Skeletal muscle cell (primary cell): ENCODE data around the gene CTAG1A.
"Not testable (repeated sequence)": the region's sequence is repeated elsewhere in the genome, so short reads cannot be mapped to it uniquely, and the experiment has no call there.

Experiments
- DNase-seq: peaks from one replicate; pipeline ENCODE4 v3.0.0-alpha.2; 2010; ENCODE audit warnings: low read depth
- H3K4me3 ChIP-seq: 2 replicates; pipeline ENCODE4 v1.5.1; 2011; ENCODE audit warnings: low read depth, mild to moderate bottlenecking, control low read depth, low read length, moderate library complexity

CTAG1A gene

DNA sequence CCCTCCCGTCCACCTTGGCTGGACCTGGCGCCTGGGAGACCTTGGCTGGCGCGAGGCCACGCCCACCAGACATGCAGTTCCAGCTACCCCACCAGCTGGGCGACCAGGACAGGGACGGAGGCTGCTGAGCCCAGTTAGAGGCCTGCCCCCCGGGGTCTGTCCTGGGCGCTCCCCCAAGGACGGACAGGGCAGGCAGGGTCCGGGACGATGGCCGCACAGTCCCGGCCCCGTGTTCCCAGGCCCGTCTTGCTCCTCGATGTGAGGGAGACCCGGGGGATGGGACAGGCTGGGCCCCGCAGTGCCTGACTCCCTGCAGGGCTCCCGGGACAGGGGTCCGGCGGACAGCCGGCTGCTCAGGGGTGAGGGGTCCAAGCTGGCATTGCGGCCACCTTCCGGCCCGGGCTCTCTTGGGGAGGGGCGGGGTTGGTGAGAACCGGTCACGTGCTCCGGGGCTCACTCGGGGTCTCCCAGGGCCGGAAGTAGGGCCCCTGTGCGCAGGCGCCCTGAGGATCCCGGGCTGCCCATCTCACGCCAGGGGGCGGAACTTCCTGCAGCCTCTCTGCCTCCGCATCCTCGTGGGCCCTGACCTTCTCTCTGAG, at the start of gene CTAG1A:
Gene CTAG1A (plus strand): TSS at position 549 of the 599 bp plus-strand sequence. CDS start 74 bp downstream, outside the sequence.
- not testable (repeated sequence) for H3K4me3 ChIP-seq, DNase-seq

DNA sequence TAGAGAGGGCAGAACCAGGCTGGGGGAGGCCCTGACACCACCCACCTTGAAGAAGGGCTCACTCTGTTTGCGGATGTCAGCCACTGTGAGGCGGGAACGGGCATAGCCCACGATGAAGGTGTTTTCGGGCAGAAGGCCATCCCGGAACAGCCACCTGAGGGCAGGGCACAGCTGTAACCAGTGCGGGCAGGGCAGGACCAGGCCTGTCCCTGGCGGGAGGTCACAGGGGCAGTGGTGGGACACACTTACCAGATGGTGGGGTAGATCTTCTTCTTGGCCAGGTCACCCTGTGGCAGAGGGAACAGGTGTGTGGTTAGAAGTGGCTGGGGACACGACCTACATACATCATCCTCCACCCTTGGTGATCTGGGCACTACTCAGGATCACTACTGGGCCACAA, 49.0 kb upstream of the CTAG1A start:
- DNase-seq, result no peak
- no peak overlapping the region for H3K4me3 ChIP-seq

DNA sequence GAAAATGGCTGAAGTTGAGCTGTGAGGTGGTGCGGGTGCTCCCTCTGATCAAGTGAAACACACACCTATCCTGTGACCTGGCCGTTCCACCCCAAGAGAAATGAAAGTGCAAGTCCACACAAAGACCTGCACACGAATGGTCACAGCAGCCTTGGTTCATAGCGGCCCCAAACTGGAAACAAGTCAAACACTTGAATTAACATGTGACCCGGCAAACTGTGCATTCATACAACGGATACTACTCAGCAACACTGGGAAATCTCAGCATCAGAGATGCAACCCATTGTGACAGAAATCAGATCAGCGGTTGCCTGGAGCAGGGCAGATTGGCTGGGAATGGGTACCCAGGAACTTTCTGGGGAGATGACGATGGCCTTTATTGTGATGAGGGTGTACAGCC, 45.9 kb upstream of the CTAG1A start:
- DNase-seq, result no peak

DNA sequence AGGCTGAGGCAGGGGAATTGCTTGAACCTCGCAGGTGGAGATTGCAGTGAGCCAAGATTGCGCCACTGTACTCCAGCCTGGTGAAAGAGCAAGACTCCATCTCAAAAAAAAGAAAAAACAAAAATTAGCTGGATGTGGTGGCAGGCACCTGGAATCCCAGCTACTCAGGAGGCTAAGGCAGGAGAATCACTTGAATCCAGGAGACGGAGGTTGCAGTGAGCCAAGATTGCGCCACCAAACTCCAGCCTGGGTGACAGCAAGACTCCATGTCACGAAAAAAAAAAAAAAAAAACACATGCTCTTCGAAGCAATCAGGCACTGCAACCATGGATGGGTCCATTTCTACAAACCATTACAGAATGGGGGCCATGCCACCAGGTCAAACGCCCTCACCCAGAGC, 44.6 kb upstream of the CTAG1A start:
- not testable (repeated sequence) for H3K4me3 ChIP-seq, DNase-seq

More for the DNA sequence above, 45.9 kb upstream of the CTAG1A start:
- no peak overlapping the region for H3K4me3 ChIP-seq

- no peak overlapping the region for H3K4me3 ChIP-seq
- no peak for DNase-seq
These were observed 43.9 kb upstream of the CTAG1A start for GRCh38 chrX:154540897-154541535.

- no peak for DNase-seq
- no peak overlapping the region for H3K4me3 ChIP-seq
These were observed 43.4 kb upstream of the CTAG1A start for GRCh38 chrX:154541589-154541895.

DNA sequence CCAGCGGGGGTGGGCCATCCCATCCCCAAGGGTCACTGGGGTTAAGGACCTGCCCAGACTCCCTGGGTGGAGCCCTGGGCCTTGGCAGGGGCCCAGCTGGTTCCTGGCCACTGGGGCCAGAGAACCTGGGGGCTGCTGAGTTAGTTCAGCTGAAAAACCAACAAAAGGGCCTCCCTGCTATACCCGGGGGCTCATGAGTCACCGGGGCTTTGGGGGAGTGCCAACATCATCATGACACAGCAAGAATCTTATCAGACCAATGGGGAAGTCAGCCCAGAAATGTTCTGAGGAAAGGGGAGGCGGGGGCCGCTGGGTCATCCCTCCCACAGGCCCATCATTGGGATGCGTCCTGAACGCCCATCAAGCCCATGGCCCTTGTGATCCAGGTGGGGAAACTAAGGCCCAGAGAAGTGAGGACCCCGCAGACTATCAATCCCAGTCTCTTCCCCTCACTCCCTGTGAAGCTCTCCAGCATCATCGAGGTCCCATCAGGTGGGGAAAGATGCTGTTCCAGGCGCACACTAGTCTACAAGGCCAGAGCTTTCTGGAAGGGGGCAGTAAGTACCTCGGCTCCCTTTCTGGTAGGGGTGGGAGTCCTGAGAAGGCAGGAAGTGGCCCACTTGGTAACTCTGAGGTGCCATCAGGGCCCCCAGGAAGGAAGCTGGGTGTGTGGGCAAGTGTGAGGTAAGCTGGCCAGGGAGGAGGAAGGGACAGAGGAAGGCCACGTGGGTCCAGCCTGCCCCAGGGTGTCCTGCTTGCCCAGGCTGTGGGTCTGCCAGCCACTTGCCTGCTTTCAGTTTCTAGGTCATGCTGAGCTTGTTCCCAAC, 42.8 kb upstream of the CTAG1A start:
- DNase-seq, result peak; percentile 82
- no peak overlapping the region for H3K4me3 ChIP-seq

DNA sequence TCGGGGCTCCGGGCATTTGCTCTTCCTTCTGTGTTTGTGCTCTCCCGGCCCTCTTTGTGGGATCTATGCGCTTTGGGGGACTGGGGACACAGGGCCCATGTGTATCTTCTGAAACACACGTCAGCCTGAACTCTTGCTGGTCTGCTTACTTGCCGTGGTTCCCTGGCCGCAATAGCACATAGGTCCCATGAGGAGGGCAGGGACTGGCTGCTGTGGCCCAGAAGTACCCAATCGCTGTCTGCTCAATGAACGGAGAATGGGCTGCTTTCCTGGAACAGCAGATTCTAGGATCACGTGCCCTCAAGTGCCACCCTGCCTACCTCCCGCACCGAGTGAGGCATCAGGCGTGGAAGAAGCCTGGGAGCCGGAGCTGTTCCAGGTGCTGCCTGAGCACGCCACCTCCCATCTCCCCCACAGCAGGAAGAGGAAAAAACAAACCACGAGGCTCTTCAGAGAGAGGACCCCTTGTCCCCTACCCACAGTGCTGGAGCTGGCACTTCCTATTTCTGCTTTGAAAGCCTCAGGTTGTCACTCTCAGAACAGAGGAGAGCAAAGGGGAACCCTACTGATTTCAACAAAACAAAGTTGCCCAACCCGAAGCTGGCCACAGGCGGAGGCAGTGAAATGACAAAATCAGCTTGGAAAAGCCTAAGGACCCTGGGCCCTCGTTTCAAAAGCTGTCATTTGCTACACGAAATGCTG, 42.1 kb upstream of the CTAG1A start:
- no peak for DNase-seq
- H3K4me3 ChIP-seq, result no peak overlapping the region

GRCh38 chrX:154545673-154546274, 39.2 kb upstream of the CTAG1A start:
- H3K4me3 ChIP-seq, result peak overlapping the region; percentile 72
- no peak for DNase-seq

DNA sequence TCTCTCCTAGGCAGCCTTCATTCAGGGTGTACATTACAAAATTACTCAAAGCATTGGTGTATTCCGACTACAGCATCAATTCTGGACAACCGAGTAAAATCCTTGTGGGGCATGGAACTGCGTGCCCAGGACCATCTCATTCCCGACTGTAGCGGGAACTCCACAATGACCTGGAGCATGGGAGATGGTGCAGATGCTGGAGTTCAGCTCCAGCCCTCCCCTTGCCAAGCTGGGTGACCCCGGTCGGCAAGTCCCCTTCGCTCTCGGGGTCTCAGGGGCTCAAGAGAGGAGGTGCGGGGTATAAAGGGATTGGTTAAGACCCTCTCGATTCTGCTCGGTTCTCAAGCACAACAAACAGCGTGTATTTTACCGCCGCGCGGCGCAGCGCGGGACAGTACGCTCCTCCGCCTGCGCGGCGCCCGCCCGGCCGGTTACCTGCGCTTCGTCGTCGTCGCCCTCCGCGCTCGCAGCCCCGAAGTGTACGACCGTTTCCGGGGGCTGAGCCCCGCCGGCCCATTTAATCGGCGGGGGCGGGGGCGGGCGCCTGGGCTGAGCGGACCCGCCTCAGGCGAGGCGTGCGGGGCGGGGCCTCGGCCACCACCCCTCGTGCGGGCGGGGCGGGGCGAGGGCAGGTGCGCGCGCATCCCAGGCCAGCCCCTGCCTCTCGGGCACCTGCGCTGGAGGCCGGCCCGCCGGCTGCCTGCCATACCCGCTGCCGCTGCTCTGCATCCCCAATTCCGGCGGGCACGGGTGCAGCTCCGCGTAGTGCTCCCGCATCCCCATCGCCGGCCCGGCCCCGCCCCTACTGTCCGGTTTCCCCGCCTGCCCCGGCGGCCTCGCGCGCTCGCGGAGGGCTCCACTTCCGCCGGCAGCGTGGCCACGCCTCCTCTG, 38.3 kb upstream of the CTAG1A start, which contains the start of gene G6PD:
Gene G6PD (minus strand): TSS at position 493 of the 891 bp plus-strand sequence. CDS start 691 bp downstream, outside the sequence.
- H3K4me3 ChIP-seq, result peak within 1 kb of the TSS; percentile 72
- no peak for DNase-seq

DNA sequence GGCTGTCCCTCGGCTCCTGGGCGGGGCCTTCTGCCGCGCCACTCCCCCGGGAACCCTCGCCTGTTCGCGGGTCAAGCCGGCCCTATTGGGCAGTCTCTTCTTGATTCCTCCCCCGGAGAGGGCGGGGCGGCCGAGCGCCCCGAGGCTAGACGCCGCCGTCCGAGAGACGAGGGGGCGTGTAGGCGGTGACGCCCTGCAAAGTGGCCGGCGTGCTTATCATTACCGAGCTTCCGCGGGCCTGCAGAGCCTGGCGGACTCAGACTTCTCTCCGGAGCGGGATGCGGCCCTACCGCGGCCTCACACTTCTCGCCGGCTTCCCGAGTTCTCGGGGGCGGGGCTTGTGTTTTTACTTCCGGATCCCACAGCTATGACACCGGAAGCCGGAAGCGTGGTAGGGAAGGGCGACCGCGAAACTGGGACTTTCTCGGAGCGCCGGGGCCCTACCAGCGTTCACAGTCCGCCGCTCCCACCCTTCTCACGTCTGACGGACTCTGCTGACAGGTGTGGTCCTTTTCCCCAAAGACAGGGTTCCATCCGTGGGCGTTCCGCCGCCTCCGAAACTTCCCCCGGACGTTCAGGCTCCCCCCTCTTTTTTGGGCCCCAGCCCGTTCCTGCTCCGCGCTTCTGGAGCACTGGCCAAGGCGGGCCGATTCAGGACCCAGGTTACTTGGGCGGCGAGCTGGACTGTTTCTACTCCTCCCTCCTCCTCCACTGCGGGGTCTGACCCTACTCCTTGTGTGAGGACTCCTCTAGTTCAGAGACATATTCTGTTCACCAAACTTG, 37.5 kb upstream of the CTAG1A start, which contains the start of gene IKBKG:
Gene IKBKG (plus strand): TSS at position 376 of the 783 bp plus-strand sequence. CDS start 4,383 bp downstream, outside the sequence.
- peak; percentile 69 for DNase-seq

GRCh38 chrX:154548028-154548316, 37.0 kb upstream of the CTAG1A start:
- H3K4me3 ChIP-seq, result peak overlapping the region; percentile 72
- DNase-seq, result no peak

More for the DNA sequence above, 37.5 kb upstream of the CTAG1A start, which contains the start of gene IKBKG:
- peak within 1 kb of the TSS; percentile 72 for H3K4me3 ChIP-seq

DNA sequence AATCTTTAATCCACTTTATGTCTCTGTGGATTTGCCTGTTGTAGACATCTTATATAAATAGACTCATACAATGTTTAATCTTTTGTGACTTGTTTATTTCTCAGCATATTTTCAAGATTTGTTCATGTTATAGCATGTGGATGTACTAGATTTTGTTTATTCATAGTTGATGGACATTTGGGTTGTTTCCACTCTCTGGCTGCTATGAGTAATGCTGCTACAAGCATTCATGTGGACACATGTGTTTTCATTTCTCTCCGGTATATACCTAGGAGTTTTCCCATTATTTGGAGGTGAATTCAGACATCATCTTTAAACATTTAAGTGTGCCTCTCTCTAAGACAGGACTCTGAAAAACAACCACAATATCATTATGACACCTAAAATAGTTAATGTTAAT, 35.2 kb upstream of the CTAG1A start:
- no peak for DNase-seq
- no peak overlapping the region for H3K4me3 ChIP-seq

GRCh38 chrX:154552112-154552806, 32.7 kb upstream of the CTAG1A start:
- not testable (repeated sequence) for DNase-seq, H3K4me3 ChIP-seq

- DNase-seq, H3K4me3 ChIP-seq: not testable (repeated sequence)
These were observed 26.8 kb upstream of the CTAG1A start for GRCh38 chrX:154558060-154558690.

- not testable (repeated sequence) for H3K4me3 ChIP-seq, DNase-seq
These were observed 26.0 kb upstream of the CTAG1A start for GRCh38 chrX:154558896-154559295.

- DNase-seq, H3K4me3 ChIP-seq: not testable (repeated sequence)
These were observed 24.6 kb upstream of the CTAG1A start for GRCh38 chrX:154560326-154560725.
